CD4-positive, alpha-beta T cell treated with Interferon gamma for 1 hour (primary cell): ENCODE data around the gene SCAF11.

Experiments
- DNase-seq: peaks from one replicate; pipeline ENCODE4 v3.0.0-alpha.2; 2020

Gene SCAF11

DNA sequence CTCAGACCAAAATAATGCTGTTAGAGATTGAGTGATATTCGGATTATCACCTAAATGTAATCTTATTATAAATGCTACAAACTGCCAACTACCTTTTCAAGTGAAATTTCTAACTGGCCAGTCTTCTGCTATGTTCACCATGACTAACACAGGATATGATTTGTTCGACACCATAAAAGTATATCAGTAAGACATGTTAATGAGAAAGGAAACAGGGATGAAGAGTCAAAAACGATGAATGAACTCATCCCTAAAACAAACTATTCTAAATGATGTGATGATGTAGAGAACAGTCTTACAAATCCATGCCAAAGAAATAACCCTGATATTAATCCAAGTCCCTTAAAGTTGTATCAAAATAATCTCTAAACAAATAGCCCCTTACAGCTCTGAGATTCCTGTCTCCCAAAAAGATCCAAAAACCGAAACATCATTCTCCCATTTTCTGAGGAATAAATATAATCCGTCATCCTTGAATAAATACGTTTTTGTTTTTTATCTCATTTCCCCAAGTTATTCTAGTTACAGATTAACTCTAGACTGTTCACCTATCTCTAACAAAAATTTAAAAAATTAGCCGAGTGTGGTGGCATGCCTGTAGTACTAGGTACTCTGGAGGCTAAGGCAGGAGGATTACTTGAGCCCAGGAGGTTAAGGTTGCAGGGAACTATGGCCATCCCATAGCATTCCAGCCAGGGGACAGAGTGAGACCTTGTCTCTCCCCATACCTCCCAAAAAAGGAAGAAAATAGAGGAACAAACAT lies 9.1 kb downstream of the SCAF11 start:
- no peak for DNase-seq

GRCh38 chr12:45980540-45980939 lies 9.8 kb downstream of the SCAF11 start:
- no peak for DNase-seq

DNA sequence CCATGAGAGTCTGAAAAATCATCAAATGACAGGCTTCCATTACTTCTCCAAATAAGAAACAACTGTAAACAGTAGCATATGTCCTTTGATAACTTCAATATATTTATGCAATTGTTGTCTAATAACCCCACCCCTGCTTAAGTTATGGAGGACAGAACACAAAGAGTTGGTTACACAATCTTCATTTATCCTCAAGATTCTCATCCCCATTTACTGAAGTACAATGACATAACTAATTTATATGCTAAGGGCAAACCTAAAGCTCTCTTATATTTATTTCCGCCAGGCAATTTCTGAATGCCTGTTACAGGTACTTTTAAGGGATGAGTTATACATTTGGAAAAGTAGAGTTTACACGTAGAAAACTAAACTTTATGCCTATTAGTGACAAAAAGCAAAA lies 12.3 kb downstream of the SCAF11 start:
- DNase-seq, result no peak

DNA sequence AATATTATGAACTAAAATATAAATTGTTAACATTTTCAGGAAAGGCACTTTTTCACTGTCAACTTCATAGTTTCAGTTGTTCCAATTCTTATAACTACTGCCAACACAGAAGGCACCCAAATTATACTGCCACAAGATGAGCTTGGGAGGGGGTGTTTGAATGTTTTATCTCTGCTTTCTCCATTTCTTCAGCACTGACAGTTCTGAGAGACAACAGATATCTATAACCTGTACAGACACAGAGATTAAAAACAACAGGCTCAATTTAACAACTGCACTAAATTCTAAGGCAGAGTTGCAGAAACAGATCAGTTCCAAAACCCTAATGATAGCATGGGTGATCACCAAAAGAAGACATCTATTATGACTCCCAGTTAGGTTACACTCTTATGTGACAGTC lies 12.8 kb downstream of the SCAF11 start:
- DNase-seq, result no peak

DNA sequence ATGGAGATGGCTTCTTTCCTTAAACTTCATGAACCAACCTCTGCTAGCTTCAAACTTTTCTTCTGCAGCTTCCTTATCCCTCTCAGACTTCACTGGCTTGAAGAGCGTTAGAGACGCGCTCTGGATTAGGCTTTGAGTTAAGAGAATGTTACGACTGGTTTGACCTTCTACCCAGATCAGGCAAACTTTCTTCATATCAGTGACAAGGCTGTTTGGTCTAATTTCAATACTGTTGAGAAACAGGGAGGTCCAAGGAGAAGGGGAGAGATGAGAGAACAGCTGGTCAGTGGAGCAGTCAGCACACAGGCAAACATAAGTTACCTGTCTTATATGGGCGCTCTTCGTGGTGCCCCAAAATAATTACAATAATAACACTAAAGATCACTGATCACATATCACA lies 14.9 kb downstream of the SCAF11 start:
- no peak for DNase-seq

DNA sequence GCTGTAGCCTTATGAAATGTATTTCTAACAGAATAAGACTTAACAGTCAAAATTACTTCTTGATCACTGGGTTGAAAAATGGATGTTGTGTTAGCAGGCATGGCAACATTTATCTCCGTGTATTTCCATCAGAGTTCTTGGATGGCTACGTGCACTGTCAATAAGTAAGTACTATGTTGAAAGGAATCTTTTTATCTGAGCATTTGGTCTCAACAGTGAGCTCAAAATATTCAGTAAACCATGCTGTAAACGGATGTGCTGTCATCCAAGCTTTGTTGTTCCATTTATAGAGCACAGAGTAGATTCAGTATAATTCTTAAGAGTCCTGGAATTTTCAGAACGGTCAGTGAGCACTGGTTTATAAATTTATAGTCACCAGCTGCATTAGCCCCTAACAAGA lies 15.5 kb downstream of the SCAF11 start:
- no peak for DNase-seq

DNA sequence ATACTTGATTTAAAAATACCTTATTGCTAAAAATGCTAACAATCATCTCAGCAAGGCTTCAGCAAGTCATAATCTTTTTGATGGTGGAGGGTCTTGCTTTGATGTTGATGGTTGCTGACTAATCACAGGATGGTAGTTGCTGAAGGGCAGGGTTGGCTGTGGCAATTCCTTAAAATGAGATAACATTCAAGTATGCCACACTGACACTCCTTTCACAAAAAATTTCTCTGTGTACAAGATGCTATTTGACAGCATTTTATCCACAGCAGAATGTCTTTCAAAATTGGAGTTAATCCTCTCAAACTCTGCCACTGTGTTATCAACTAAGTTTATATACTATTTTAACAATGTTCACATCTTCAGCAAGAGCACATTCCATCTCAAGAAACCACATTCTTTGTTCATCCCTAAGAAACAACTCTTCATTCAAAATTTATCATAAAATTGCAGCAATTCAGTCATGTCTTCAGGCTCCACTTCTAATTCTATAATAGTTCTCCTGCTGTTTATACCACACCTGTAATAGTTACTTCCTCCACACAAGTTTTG lies 16.1 kb downstream of the SCAF11 start:
- DNase-seq, result no peak

GRCh38 chr12:45973526-45973925 lies 16.8 kb downstream of the SCAF11 start:
- DNase-seq, result no peak

GRCh38 chr12:45970391-45970790 lies 20.0 kb downstream of the SCAF11 start:
- no peak for DNase-seq

GRCh38 chr12:45969084-45969483 lies 21.3 kb downstream of the SCAF11 start:
- no peak for DNase-seq

DNA sequence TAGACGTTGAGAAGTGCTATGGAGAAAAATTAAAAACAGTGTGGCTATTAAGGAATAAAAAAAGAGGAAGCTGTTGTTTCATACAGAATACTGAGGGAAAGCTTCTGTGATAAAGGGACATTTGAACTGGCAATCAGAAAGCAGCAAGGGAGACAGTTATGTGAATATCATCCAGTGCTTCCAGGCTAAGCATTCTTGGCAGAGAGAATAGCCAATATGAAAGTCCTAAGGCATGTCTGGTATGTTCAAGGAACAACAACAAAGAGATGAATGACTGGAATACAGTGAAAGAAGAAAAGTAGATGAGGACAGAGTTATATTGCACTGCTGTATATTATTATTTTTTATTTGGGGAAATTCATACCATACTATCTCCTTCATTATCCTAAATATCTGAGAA lies 23.9 kb downstream of the SCAF11 start:
- no peak for DNase-seq

- no peak for DNase-seq
Measured at GRCh38 chr12:45962553-45963325, 27.6 kb downstream of the SCAF11 start.

DNA sequence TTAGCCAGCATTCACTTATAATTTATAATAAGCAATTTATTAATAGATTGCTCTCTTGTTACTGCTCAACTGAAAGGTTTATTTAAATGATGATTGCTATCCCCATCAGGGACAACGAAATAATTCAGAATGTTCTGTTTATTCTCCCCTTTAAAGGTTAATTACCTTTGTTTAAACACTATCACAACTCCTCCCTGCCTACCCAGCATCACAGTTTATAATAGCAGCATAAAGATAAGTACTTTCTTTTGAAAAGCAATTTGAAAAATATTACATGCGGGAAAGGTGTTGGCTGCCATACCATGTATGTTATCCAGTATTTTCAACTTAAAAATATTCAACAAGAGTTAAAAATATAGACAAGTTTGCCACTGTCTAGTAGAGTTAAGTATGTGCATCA lies 30.6 kb downstream of the SCAF11 start:
- no peak for DNase-seq

DNA sequence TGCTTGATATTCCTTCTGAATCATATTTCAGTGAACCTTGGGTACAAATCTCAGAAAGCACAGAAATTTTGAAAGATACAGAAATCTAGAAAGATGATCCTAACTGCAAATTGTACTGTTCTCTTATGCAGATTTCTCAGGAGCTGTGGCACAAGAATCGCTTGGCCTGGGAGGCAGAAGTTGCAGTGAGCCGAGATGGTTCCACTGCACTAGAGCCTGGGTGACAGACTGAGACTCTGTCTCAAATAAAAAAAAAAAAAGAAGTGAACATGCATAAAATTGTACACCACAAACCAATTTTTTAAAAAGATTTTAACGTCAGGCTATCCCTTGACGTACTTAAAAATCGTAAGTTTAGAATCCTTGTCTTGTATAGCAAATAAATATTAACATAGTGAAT lies 31.3 kb downstream of the SCAF11 start:
- no peak for DNase-seq

GRCh38 chr12:45948546-45948945 lies 41.8 kb downstream of the SCAF11 start:
- no peak for DNase-seq

- no peak for DNase-seq
Measured at GRCh38 chr12:45946435-45946834, 43.9 kb downstream of the SCAF11 start.

DNA sequence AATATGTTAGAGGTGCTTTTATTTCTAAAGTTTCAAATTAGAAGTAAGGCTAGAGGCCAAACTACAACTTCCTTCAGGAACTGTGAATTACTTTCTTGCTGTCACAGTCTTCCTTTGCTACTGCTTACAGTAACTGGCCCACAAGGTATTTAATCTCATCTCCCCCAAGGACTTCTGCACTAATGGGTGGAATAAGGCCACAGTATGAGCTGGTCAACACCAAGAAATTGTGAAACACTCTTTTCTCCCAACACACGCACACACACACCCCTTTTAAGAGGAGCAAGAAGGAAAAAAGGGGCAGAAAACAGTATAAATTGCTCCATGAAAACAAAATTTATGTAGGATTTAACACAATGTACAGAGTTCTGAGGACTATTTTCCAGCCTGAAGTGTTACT lies 45.6 kb downstream of the SCAF11 start:
- DNase-seq, result no peak

GRCh38 chr12:45939759-45940158 lies 50.6 kb downstream of the SCAF11 start:
- DNase-seq, result no peak

DNA sequence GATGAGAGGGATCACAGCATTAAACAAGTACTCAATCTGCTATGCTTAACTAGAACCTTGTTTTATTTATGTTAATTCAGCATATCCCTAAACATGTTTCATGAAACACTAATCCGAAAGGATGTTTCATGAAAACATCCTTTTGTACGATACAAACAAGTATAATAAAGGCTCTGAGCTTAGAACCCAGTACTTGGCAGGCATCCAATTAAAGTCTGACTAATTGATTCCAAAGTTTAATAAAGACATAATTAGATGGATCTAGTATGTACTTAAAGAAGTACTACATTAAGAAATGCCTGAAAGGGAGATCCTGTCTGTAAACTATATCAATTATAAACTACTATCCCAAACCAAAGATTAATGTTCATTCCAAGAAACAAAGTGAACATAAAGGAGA lies 51.8 kb downstream of the SCAF11 start:
- no peak for DNase-seq

GRCh38 chr12:45934956-45935355 lies 55.4 kb downstream of the SCAF11 start:
- DNase-seq, result no peak

- DNase-seq, result no peak
Measured at GRCh38 chr12:45933504-45933903, 56.9 kb downstream of the SCAF11 start.

GRCh38 chr12:45930369-45930768 lies 60.0 kb downstream of the SCAF11 start:
- no peak for DNase-seq

DNA sequence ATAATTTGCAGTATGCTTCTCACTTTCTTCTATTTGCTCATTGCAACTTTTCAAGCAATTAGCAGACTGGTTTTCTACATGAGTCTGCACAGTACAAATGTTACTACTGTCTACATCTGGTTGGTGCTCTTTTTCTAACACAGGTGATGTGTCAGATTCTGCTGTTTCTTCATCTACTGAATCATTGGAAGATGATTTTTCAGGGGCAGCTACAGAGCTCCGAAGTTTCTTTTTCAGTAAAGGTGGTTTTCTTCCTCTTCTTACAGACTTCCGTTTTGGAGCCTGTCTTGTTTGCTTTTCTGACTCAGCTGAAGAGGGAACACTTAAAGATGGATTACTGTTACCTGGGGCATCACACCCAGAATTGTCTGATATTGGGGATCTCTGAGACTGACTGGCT lies 62.1 kb downstream of the SCAF11 start:
- DNase-seq, result no peak

DNA sequence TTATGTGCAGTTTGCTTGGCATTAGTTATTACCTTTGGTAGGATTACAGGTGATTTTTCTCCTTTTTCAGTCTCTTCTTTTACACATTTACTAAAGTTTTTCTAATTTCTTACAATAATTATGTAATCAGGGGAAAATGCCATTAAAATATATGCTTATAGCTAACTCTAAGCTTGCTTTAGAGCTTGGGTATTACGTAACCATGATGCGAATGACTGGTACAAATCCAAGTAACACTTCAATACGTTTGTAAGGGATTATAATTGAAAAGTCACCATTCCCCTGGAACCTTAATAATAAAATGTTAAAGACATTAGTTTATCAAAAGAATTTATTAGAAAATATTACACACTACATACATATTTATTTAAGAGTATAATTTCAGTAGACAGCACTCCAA lies 71.6 kb downstream of the SCAF11 start:
- DNase-seq, result no peak
